GM03348 (cell line): Measurements from ENCODE around the gene NANOG.
A peak's percentile ranks its signal among the peaks of the same experiment; 100 is the strongest.
"Not testable (repeated sequence)": the region's sequence is repeated elsewhere in the genome, so short reads cannot be mapped to it uniquely, and the experiment has no call there.

ENCODE experiments used
- DNase-seq: peaks from one replicate; pipeline ENCODE4 v3.0.0; 2012; ENCODE audit warnings: low spot score

The NANOG gene

GRCh38 chr12:7806319-7806718, 17.1 kb downstream of the NANOG start:
- not testable (repeated sequence) for DNase-seq

- DNase-seq: peak; percentile 88
These were observed 17.8 kb downstream of the NANOG start for GRCh38 chr12:7806863-7807487.

- DNase-seq: not testable (repeated sequence)
These were observed 36.6 kb downstream of the NANOG start for GRCh38 chr12:7825754-7826153.

GRCh38 chr12:7829737-7830136, 40.5 kb downstream of the NANOG start:
- not testable (repeated sequence) for DNase-seq

- peak; percentile 87 for DNase-seq
These were observed 43.0 kb downstream of the NANOG start for GRCh38 chr12:7832059-7832696.

- DNase-seq: not testable (repeated sequence)
These were observed 44.0 kb downstream of the NANOG start for GRCh38 chr12:7833201-7833600.

- no peak for DNase-seq
These were observed 44.6 kb downstream of the NANOG start for GRCh38 chr12:7833831-7834230.

GRCh38 chr12:7834701-7835100, 45.5 kb downstream of the NANOG start:
- no peak for DNase-seq

- DNase-seq: no peak
These were observed 45.9 kb downstream of the NANOG start for GRCh38 chr12:7835116-7835515.

- no peak for DNase-seq
These were observed 46.6 kb downstream of the NANOG start for GRCh38 chr12:7835766-7836165.

GRCh38 chr12:7837366-7837765, 48.2 kb downstream of the NANOG start:
- no peak for DNase-seq

- not testable (repeated sequence) for DNase-seq
These were observed 50.0 kb downstream of the NANOG start for GRCh38 chr12:7839226-7839625.

- not testable (repeated sequence) for DNase-seq
These were observed 50.6 kb downstream of the NANOG start for GRCh38 chr12:7839848-7840247.

GRCh38 chr12:7842444-7842843, 53.2 kb downstream of the NANOG start:
- DNase-seq: not testable (repeated sequence)

GRCh38 chr12:7843149-7843548, 53.9 kb downstream of the NANOG start:
- not testable (repeated sequence) for DNase-seq

- DNase-seq: not testable (repeated sequence)
These were observed 54.4 kb downstream of the NANOG start for GRCh38 chr12:7843583-7843982.

- no peak for DNase-seq
These were observed 54.9 kb downstream of the NANOG start for GRCh38 chr12:7844116-7844515.

GRCh38 chr12:7847226-7848097, 58.3 kb downstream of the NANOG start:
- not testable (repeated sequence) for DNase-seq

GRCh38 chr12:7848098-7848422, 58.9 kb downstream of the NANOG start:
- not testable (repeated sequence) for DNase-seq
